Measurements from ENCODE around the gene NAA16. TPM values are rescaled to one million over a fixed set of nuclear protein-coding genes. Genes with fewer than 3 reads are reported as not detected.

NAA16 gene
- total RNA-seq, 1 experiment from 2014 or later = 32.4 TPM

DNA sequence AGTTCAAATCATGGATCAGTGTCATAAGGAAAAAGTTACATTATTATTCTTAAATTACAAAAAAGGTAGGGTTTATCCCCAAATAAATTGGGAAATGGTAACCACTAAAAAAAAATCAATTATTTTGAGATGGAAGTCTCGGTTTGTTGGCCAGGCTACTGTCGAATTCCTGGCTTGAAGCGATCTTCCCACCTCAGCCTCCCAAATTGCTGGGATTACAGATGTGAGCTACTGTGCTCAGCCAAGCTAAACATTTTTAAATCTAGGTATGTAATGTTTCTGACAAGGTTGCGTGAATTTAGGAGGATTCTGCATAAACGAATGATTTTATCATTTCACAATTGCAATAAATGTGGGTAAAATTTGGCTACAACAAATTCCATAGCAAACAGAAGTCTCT is 2.0 kb downstream of the NAA16 start:
- Mint-ChIP-seq H3K4me1 (ENCODE audit: low read depth, unreplicated experiment) (peaks cover 9% of the 10 kb centered on the region), H3K27ac (ENCODE audit: unreplicated experiment) (no peak overlapping the region), H3K4me3 (ENCODE audit: unreplicated experiment) (peak overlapping the region; percentile 97), H3K9me3 (ENCODE audit: unreplicated experiment) (no peaks in the 10 kb centered on the region), H3K27me3 (ENCODE audit: insufficient read depth, unreplicated experiment) (no peaks in the 10 kb centered on the region), H3K36me3 (ENCODE audit: insufficient read depth, unreplicated experiment) (peaks cover 13% of the 10 kb centered on the region)
- H3K9me3 ChIP-seq = no peaks in the 10 kb centered on the region
- peak overlapping the region; percentile 85; the same call in 1 of the 2 replicates for H3K4me3 ChIP-seq (ENCODE audit: low read depth, low read length)
- BruUV-seq (replicated peaks) = no TSS peak
- ChIA-PET CTCF (no interaction called here), POLR2A (no interaction called here)
- intact Hi-C loops (cut with micrococcal nuclease; ENCODE audit: unreplicated experiment) = no loop called here
- H3K27me3 ChIP-seq (replicated peaks; ENCODE audit: control insufficient read depth, insufficient read depth, low read length) = no peaks in the 10 kb centered on the region
- H3K36me3 ChIP-seq (ENCODE audit: control insufficient read depth, insufficient read depth, low read length) = no peaks in the 10 kb centered on the region
- H3K4me1 ChIP-seq = peaks cover 15% of the 10 kb centered on the region
- TF ChIP-seq CTCF (IDR thresholded peaks at IDR 0.05; ENCODE audit: insufficient read depth in 1 of 2, low read depth in 1 of 2, low read length in 1 of 2, severe bottlenecking in 1 of 2, unreplicated experiment in 1 of 2) = no peak
- no peak for DNase-seq

GRCh38 chr13:41313659-41314197 is 2.7 kb downstream of the NAA16 start:
- ChIA-PET CTCF (no interaction called here), POLR2A (interaction anchor here (0.7 kb wide), 1 partner anchor 56 kb away, joined by 5 read pairs; no protein-coding TSS in a partner anchor)
- Mint-ChIP-seq H3K9me3 (ENCODE audit: unreplicated experiment) (no peaks in the 10 kb centered on the region), H3K27ac (ENCODE audit: unreplicated experiment) (no peak overlapping the region), H3K27me3 (ENCODE audit: insufficient read depth, unreplicated experiment) (no peaks in the 10 kb centered on the region), H3K36me3 (ENCODE audit: insufficient read depth, unreplicated experiment) (peaks cover 13% of the 10 kb centered on the region), H3K4me3 (ENCODE audit: unreplicated experiment) (no peak overlapping the region), H3K4me1 (ENCODE audit: low read depth, unreplicated experiment) (peaks cover 7% of the 10 kb centered on the region)
- BruUV-seq (replicated peaks) = no TSS peak
- no peaks in the 10 kb centered on the region for H3K36me3 ChIP-seq (ENCODE audit: control insufficient read depth, insufficient read depth, low read length)
- intact Hi-C loops (cut with micrococcal nuclease; ENCODE audit: unreplicated experiment) = no loop called here
- no peaks in the 10 kb centered on the region for H3K9me3 ChIP-seq
- no peak for DNase-seq
- no peaks in the 10 kb centered on the region for H3K27me3 ChIP-seq (replicated peaks; ENCODE audit: control insufficient read depth, insufficient read depth, low read length)
- no peak overlapping the region for H3K4me3 ChIP-seq (ENCODE audit: low read depth, low read length)
- TF ChIP-seq CTCF (IDR thresholded peaks at IDR 0.05; ENCODE audit: insufficient read depth in 1 of 2, low read depth in 1 of 2, low read length in 1 of 2, severe bottlenecking in 1 of 2, unreplicated experiment in 1 of 2) = no peak
- peaks cover 21% of the 10 kb centered on the region for H3K4me1 ChIP-seq

DNA sequence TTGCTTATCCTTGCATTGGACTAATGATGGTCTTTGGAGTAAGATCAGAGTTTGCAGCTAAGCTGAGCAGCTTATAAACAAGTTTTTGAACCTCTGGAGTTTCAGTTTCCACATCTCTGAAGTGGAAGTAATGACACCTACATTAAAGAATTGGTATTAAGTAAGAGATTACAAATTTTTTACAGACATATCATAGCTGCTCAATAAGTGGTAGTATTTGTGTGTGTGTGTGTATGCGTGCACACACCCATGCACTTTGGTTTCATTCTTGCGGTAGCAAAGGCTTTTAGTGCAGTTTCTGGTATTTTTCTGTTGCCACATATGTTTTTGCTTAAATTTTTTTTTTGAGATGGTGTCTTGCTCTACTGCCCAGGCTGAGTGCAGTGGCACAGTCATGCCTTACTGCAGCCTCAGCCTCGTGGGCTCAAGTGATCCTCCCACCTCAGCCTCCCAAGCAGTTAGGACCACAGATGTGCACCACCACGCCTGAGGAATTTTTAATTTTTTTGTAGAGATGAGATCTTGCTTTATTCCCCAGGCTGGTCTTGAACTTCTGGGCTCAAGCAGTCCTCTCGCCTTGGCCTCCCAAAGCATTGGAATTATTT is 4.5 kb downstream of the NAA16 start:
- TF ChIP-seq CTCF (IDR thresholded peaks at IDR 0.05; ENCODE audit: insufficient read depth in 1 of 2, low read depth in 1 of 2, low read length in 1 of 2, severe bottlenecking in 1 of 2, unreplicated experiment in 1 of 2) = no peak
- Histone ChIP-seq H3K36me3 (ENCODE audit: control insufficient read depth, insufficient read depth, low read length) (no peaks in the 10 kb centered on the region), H3K27me3 (replicated peaks; ENCODE audit: control insufficient read depth, insufficient read depth, low read length) (no peaks in the 10 kb centered on the region), H3K4me1 (peaks cover 22% of the 10 kb centered on the region), H3K9me3 (no peaks in the 10 kb centered on the region), H3K4me3 (ENCODE audit: low read depth, low read length) (no peak overlapping the region)
- no TSS peak for BruUV-seq (replicated peaks)
- Mint-ChIP-seq H3K9me3 (ENCODE audit: unreplicated experiment) (no peaks in the 10 kb centered on the region), H3K4me3 (ENCODE audit: unreplicated experiment) (no peak overlapping the region), H3K36me3 (ENCODE audit: insufficient read depth, unreplicated experiment) (peaks cover 18% of the 10 kb centered on the region), H3K27ac (ENCODE audit: unreplicated experiment) (no peak overlapping the region), H3K4me1 (ENCODE audit: low read depth, unreplicated experiment) (peaks cover 7% of the 10 kb centered on the region), H3K27me3 (ENCODE audit: insufficient read depth, unreplicated experiment) (no peaks in the 10 kb centered on the region)
- ChIA-PET POLR2A (no interaction called here), CTCF (interaction anchor here (0.5 kb wide), 1 partner anchor 246 kb away, joined by 5 read pairs; no protein-coding TSS in a partner anchor)
- intact Hi-C loops (cut with micrococcal nuclease; ENCODE audit: unreplicated experiment) = no loop called here
- no peak for DNase-seq

All from Caco-2 (cell line).